Measurements from ENCODE around the gene SLC27A5. TPM values are rescaled to one million over a fixed set of nuclear protein-coding genes. Genes with fewer than 3 reads are reported as not detected.
A peak's percentile ranks its signal among the peaks of the same experiment; 100 is the strongest.
"Not testable (repeated sequence)": the region's sequence is repeated elsewhere in the genome, so short reads cannot be mapped to it uniquely, and the experiment has no call there.

Gene SLC27A5
- total RNA-seq, 1 donor from 2014 or later: 9.3 TPM

DNA sequence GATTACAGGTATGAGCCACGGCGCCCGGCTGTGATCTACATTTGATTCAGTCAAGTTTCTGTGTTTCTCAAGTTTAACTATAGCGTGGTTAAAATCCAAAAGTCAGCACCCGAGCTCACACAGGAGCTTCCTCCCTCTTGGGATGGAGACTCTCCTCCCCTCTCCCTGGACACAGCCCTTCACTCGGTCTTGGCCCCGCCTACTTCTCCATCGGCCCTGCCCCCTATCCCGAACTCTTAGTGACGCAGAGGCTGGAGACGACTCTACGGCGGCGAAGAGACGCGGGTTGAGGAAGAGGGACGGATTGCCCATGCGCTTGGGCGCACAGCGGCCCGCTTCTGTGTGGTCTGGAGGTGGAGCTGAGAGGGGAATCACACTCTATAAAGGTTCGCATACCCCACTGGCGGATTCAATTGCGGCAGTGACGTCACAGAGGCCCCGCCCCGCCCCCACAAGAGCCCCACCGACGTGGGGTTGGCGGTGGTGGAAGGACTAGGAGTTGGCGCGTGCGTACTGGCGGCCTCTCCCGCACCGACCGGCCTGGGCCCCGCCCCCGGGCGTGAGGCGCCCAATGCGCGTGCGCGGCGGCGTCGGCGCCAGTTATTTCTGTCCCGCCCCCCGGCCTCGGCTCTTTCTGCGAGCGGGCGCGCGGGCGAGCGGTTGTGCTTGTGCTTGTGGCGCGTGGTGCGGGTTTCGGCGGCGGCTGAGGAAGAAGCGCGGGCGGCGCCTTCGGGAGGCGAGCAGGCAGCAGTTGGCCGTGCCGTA lies 32.2 kb upstream of the SLC27A5 start, which contains the start of gene TRIM28:
TSS of gene TRIM28 (plus strand) at position 239 of the 765 bp plus-strand sequence. CDS start 694 bp downstream, outside the sequence.
- H3K4me1 Mint-ChIP-seq (ENCODE audit: unreplicated experiment): peaks cover 21% of the 10 kb centered on the region
- TF ChIP-seq, protein P1, sequence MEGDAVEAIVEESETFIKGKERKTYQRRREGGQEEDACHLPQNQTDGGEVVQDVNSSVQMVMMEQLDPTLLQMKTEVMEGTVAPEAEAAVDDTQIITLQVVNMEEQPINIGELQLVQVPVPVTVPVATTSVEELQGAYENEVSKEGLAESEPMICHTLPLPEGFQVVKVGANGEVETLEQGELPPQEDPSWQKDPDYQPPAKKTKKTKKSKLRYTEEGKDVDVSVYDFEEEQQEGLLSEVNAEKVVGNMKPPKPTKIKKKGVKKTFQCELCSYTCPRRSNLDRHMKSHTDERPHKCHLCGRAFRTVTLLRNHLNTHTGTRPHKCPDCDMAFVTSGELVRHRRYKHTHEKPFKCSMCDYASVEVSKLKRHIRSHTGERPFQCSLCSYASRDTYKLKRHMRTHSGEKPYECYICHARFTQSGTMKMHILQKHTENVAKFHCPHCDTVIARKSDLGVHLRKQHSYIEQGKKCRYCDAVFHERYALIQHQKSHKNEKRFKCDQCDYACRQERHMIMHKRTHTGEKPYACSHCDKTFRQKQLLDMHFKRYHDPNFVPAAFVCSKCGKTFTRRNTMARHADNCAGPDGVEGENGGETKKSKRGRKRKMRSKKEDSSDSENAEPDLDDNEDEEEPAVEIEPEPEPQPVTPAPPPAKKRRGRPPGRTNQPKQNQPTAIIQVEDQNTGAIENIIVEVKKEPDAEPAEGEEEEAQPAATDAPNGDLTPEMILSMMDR (conservative IDR thresholded peaks at IDR 0.05): no peak
- peak; percentile 100 for DNase-seq (ENCODE audit: extremely low spot score, unreplicated experiment)
- peak within 1 kb of the TSS; percentile 99 for H3K27ac Mint-ChIP-seq
- peaks cover 18% of the 10 kb centered on the region for H3K27me3 Mint-ChIP-seq
- peak within 1 kb of the TSS; percentile 93 for H3K4me3 Mint-ChIP-seq
- H3K36me3 Mint-ChIP-seq: peaks cover 19% of the 10 kb centered on the region
- no peaks in the 10 kb centered on the region for H3K9me3 Mint-ChIP-seq

- peaks cover 21% of the 10 kb centered on the region for H3K27me3 Mint-ChIP-seq
- peak overlapping the region; percentile 72 for H3K27ac Mint-ChIP-seq
- H3K4me3 Mint-ChIP-seq; DNase-seq (ENCODE audit: extremely low spot score, unreplicated experiment); H3K9me3 Mint-ChIP-seq: not testable (repeated sequence)
- H3K36me3 Mint-ChIP-seq: peaks cover 15% of the 10 kb centered on the region
- peaks cover 25% of the 10 kb centered on the region for H3K4me1 Mint-ChIP-seq (ENCODE audit: unreplicated experiment)
Measured at GRCh38 chr19:58542641-58543372, 31.0 kb upstream of the SLC27A5 start.

DNA sequence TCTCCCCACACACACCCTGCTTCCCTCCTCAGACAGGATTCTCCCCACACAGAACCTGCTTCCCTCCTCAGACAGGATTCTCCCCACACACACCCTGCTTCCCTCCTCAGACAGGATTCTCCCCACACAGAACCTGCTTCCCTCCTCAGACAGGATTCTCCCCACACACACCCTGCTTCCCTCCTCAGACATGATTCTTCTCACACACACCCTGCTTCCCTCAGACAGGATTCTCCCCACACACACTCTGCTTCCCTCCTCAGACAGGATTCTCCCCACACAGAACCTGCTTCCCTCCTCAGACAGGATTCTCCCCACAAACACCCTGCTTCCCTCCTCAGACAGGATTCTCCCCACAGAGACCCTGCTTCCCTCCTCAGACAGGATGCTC lies 27.4 kb upstream of the SLC27A5 start:
- Mint-ChIP-seq H3K4me3 (peak overlapping the region; percentile 80), H3K4me1 (ENCODE audit: unreplicated experiment) (peaks cover 11% of the 10 kb centered on the region), H3K27ac (peak overlapping the region; percentile 67), H3K27me3 (peaks cover 21% of the 10 kb centered on the region)
- H3K9me3 Mint-ChIP-seq; DNase-seq (ENCODE audit: extremely low spot score, unreplicated experiment); H3K36me3 Mint-ChIP-seq: not testable (repeated sequence)

- TF ChIP-seq, protein P1 (conservative IDR thresholded peaks at IDR 0.05): no peak
- Mint-ChIP-seq H3K4me1 (ENCODE audit: unreplicated experiment) (peaks cover 6% of the 10 kb centered on the region), H3K27me3 (peaks cover 16% of the 10 kb centered on the region), H3K9me3 (no peaks in the 10 kb centered on the region), H3K27ac (peak overlapping the region; percentile 79), H3K4me3 (peak overlapping the region; percentile 83), H3K36me3 (no peaks in the 10 kb centered on the region)
- DNase-seq (ENCODE audit: extremely low spot score, unreplicated experiment): peak; percentile 89
Measured at GRCh38 chr19:58538257-58539168, 26.7 kb upstream of the SLC27A5 start.

GRCh38 chr19:58536852-58537798 lies 25.3 kb upstream of the SLC27A5 start:
- Mint-ChIP-seq H3K4me3 (no peak overlapping the region), H3K4me1 (ENCODE audit: unreplicated experiment) (peaks cover 4% of the 10 kb centered on the region), H3K36me3 (no peaks in the 10 kb centered on the region), H3K27ac (peak overlapping the region; percentile 79), H3K27me3 (peaks cover 11% of the 10 kb centered on the region), H3K9me3 (no peaks in the 10 kb centered on the region)
- no peak for DNase-seq (ENCODE audit: extremely low spot score, unreplicated experiment)
- TF ChIP-seq, protein P1 (conservative IDR thresholded peaks at IDR 0.05): no peak
